Ascending aorta (tissue), 2 donors: ENCODE data around the gene PDZD2. TPM values are rescaled to one million over a fixed set of nuclear protein-coding genes. Genes with fewer than 3 reads are reported as not detected.

Source experiments
- DNase-seq, 2 donors: peaks; one replicate each; pipeline ENCODE4 v3.0.0-alpha.2; 2019; ENCODE audit warnings: low spot score in 2 of 2
- H3K27ac ChIP-seq, 2 donors: fragments of 200-600 bp; sonication (generic); one replicate each; pipeline ENCODE4 v1.5.1; 2016 to 2017; ENCODE audit warnings: mild to moderate bottlenecking in 1 of 2
- H3K27me3 ChIP-seq: fragments of 200-600 bp; sonication (generic); one replicate; pipeline ENCODE4 v1.5.1; 2017
- H3K36me3 ChIP-seq, 2 donors: fragments of 200-600 bp; sonication (generic); one replicate each; pipeline ENCODE4 v1.5.1; 2016
- H3K4me1 ChIP-seq, 2 donors: fragments of 200-600 bp; sonication (generic); one replicate each; pipeline ENCODE4 v1.5.1; 2016 to 2017; ENCODE audit warnings: mild to moderate bottlenecking in 1 of 2
- H3K4me3 ChIP-seq, 2 donors: fragments of 200-600 bp; sonication (generic); one replicate each; pipeline ENCODE4 v1.5.1; 2016 to 2017; ENCODE audit warnings: mild to moderate bottlenecking in 1 of 2
- H3K9me3 ChIP-seq, 2 donors: fragments of 200-600 bp; sonication (generic); one replicate each; pipeline ENCODE4 v1.5.1; 2016
- intact Hi-C: fragments of 100-400 bp; cut with DNase I; formaldehyde crosslinking; loops from one replicate; pipeline ENCODE4 v1.15.1; 2023
- total RNA-seq: library from RNA; depleted of rRNA; stranded (reverse); fragments of >200 nt; gene quantifications from one replicate; pipeline ENCODE4 v1.1.0, GENCODE V29; 2016
- TF ChIP-seq, protein P1 (sequence below), 3 experiments: fragments of 200-600 bp in 2 of 3; fragments of 450-650 bp in 1 of 3; sonication (generic) in 2 of 3; IDR thresholded peaks; one replicate each; pipeline ENCODE4 v1.5.1; 2016 to 2019; ENCODE audit warnings: antibody characterized with exemption in 3 of 3, mild to moderate bottlenecking in 1 of 3, moderate library complexity in 1 of 3

PDZD2 gene
- total RNA-seq, 1 donor from 2014 or later = 8.1 TPM

DNA sequence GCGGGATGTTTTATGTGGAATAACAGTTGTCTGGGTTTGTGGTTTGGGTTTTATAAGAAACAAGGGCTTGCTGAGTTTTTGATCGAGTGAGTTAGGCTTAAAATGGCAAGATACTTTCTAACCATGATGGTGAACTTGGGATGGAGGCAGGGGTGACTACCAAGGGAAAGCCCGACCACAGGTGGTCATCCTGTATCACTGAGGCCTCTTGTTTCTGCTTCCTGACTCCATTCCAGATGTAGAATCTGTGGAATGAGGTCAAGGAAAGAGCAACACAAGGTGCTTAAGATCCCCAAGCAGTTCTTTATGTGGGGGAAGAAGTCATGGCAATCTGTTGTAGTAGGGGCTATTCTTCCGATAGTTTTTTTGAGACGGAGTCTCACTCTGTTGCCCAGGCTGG lies 412.9 kb downstream of the PDZD2 start:
- peaks cover 0 to 4% of the 10 kb centered on the region in 2 donors for H3K36me3 ChIP-seq
- no peaks in the 10 kb centered on the region for H3K27me3 ChIP-seq
- TF ChIP-seq, protein P1, sequence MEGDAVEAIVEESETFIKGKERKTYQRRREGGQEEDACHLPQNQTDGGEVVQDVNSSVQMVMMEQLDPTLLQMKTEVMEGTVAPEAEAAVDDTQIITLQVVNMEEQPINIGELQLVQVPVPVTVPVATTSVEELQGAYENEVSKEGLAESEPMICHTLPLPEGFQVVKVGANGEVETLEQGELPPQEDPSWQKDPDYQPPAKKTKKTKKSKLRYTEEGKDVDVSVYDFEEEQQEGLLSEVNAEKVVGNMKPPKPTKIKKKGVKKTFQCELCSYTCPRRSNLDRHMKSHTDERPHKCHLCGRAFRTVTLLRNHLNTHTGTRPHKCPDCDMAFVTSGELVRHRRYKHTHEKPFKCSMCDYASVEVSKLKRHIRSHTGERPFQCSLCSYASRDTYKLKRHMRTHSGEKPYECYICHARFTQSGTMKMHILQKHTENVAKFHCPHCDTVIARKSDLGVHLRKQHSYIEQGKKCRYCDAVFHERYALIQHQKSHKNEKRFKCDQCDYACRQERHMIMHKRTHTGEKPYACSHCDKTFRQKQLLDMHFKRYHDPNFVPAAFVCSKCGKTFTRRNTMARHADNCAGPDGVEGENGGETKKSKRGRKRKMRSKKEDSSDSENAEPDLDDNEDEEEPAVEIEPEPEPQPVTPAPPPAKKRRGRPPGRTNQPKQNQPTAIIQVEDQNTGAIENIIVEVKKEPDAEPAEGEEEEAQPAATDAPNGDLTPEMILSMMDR (IDR thresholded peaks at IDR 0.05) = no peak
- H3K4me1 ChIP-seq = no peaks in the 10 kb centered on the region
- DNase-seq = no peak
- no peaks in the 10 kb centered on the region for H3K9me3 ChIP-seq
- H3K27ac ChIP-seq = no peak overlapping the region
- H3K4me3 ChIP-seq = no peak overlapping the region
- intact Hi-C loops = no loop called here

DNA sequence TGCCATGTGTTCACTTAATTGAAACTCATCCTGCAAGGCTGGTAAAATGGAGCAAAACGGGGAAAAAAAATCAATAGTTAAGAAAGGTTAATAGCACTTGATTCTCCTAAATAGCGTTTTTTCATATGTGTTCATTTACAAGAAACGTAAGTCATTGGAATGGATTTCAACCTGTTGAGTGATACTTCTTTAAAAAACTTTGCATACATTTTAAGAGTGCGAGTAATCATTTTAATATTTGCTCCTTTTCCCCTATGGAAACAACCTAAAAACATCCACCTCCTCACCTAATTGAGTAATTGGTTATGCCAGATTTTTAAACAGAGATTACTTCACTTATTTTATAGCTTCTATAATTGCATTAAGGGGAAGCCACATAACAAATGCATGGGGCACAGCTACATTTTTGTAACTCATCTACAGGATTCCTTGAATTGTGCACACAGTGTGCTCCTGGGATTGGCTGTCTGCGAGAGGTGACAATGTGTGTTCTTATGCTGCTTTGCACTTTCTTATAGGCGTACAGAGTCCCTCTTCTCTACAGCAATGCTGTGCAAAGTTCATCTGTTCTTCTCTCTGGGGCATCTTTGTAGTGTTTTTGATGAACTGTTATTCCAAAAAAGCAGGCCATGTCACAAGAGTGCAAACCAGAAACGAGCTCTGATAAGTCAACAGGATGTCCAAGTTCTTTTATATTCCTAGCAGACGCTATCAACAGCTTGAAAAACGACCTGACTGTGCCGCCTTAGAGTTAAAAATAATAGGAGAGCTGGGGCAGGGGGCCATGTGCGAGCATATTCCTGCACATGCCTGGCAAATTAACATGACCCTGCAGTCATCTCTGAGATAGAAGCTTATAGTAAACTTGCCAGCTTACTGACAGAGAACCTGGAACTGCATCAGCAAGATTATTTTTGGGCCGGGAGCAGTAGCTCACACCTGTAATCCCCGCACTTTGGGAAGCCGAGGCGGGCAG lies 417.2 kb downstream of the PDZD2 start:
- no peaks in the 10 kb centered on the region for H3K4me1 ChIP-seq
- TF ChIP-seq, protein P1 (IDR thresholded peaks at IDR 0.05) = no peak
- intact Hi-C loops = no loop called here
- no peaks in the 10 kb centered on the region for H3K9me3 ChIP-seq
- no peak overlapping the region for H3K27ac ChIP-seq
- peaks cover 0 to 7% of the 10 kb centered on the region in 2 donors for H3K36me3 ChIP-seq
- no peak for DNase-seq
- no peaks in the 10 kb centered on the region for H3K27me3 ChIP-seq
- no peak overlapping the region for H3K4me3 ChIP-seq

DNA sequence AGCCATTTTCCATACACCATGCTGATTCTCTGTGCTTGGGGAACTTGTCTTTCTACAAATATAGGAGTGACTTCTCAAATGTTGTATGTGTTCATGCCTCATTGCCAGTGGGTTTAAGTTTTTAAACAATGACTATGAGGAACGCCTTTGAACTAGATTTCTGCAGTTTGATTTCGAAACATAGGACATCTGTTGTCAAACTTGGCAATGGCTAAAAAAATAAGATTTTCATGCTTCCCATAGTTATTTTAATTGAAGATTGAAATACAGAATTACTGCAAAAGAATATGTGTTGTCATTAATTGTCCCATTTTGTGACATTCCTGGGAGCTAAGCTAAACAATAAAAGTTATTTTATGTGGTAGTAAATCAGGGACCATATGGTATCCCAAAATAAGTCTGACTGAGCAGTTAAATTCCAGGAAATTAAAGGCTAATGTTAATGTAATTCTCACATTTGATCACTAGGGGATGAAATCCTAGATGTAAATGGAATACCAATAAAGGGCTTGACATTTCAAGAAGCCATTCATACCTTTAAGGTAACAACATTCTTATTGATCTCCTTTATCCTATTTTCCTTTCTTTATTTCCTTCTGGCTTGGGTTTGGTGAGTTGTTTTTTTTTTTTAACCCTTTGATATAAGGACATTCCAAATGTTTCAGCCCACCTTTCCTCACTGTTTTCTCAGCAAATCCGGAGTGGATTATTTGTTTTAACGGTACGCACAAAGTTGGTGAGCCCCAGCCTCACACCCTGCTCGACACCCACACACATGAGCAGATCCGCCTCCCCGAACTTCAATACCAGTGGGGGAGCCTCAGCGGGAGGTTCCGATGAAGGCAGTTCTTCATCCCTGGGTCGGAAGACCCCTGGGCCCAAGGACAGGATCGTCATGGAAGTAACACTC lies 418.5 kb downstream of the PDZD2 start:
- intact Hi-C loops = no loop called here
- Histone ChIP-seq H3K4me1 (no peaks in the 10 kb centered on the region), H3K4me3 (no peak overlapping the region), H3K27ac (no peak overlapping the region), H3K9me3 (no peaks in the 10 kb centered on the region), H3K27me3 (no peaks in the 10 kb centered on the region), H3K36me3 (peaks cover 0 to 10% of the 10 kb centered on the region in 2 donors)
- no peak for DNase-seq
- TF ChIP-seq, protein P1 (IDR thresholded peaks at IDR 0.05) = peak in 1 of 3 experiments; percentile 7

DNA sequence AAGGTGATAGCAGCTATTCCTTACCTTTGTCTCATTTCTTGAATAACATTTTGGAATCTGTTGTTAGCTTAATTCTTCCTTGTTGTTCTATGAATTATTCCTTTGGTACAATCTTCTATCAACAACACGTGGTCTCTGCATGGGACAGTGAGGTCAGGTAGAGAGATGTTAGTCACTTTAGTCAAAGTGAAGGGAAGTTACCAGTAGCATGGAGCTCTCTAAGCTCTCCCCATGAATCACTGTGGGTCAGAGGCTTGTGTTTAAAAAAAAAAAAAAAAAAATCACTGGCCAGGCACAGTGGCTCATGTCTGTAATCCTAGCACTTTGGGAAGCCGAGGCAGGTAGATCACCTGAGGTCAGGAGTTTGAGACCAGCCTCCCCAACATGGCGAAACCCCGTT lies 419.2 kb downstream of the PDZD2 start:
- Histone ChIP-seq H3K4me1 (no peaks in the 10 kb centered on the region), H3K27ac (no peak overlapping the region), H3K4me3 (no peak overlapping the region), H3K36me3 (peaks cover 0 to 10% of the 10 kb centered on the region in 2 donors), H3K9me3 (no peaks in the 10 kb centered on the region), H3K27me3 (no peaks in the 10 kb centered on the region)
- TF ChIP-seq, protein P1 (IDR thresholded peaks at IDR 0.05) = no peak
- intact Hi-C loops = no loop called here
- DNase-seq = no peak

DNA sequence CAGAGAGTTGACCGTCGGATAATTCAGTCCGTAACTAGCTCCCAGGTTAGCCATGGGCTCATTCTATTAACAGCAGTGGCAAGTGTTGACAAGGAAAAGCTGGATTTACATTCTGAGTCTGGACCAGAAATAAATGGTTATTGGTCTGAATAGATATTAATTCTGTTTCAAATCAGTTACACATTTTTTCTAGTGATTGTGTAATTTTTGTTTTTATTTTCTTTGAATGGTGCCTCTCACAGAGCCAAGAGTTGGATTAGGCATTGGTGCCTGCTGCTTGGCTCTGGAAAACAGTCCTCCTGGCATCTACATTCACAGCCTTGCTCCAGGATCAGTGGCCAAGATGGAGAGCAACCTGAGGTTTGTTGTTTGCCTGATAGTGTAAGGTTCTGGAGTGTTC lies 420.1 kb downstream of the PDZD2 start:
- intact Hi-C loops = no loop called here

More for the DNA sequence above, 420.1 kb downstream of the PDZD2 start:
- H3K9me3 ChIP-seq = no peaks in the 10 kb centered on the region
- no peak overlapping the region for H3K4me3 ChIP-seq
- H3K36me3 ChIP-seq = peaks cover 0 to 6% of the 10 kb centered on the region in 2 donors
- TF ChIP-seq, protein P1 (IDR thresholded peaks at IDR 0.05) = no peak
- no peak overlapping the region for H3K27ac ChIP-seq
- H3K4me1 ChIP-seq = no peaks in the 10 kb centered on the region
- H3K27me3 ChIP-seq = no peaks in the 10 kb centered on the region
- no peak for DNase-seq
